GM21367 (cell line): ENCODE measurements around the gene PTPN12.
"Not testable (repeated sequence)": the region's sequence is repeated elsewhere in the genome, so short reads cannot be mapped to it uniquely, and the experiment has no call there.

ENCODE experiments used
- ATAC-seq: cut with Tn5 transposase; IDR thresholded peaks from one replicate; pipeline ENCODE4 v1.9.1; 2021; ENCODE audit not compliant: unreplicated experiment

Gene PTPN12

GRCh38 chr7:77576856-77577255 is 39.8 kb downstream of the PTPN12 start:
- no peak for ATAC-seq

DNA sequence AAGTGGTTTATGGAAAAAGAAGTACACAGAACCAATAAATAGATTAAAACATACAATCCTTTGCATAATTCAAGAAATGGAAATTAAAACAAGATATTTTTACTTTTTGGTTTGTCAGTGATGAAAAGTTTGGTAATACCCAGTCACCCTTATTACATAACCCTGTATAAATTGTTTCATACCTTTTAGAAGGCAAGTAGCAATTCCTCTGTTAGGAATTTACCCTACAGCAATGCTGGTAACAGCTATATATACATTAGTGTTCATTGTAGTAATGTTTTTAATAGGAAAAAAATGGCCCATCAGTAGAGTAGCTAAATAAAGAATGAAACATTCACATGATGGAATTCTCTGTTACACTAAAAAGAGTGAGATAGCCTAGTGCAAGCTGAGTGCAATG is 42.7 kb downstream of the PTPN12 start:
- no peak for ATAC-seq

DNA sequence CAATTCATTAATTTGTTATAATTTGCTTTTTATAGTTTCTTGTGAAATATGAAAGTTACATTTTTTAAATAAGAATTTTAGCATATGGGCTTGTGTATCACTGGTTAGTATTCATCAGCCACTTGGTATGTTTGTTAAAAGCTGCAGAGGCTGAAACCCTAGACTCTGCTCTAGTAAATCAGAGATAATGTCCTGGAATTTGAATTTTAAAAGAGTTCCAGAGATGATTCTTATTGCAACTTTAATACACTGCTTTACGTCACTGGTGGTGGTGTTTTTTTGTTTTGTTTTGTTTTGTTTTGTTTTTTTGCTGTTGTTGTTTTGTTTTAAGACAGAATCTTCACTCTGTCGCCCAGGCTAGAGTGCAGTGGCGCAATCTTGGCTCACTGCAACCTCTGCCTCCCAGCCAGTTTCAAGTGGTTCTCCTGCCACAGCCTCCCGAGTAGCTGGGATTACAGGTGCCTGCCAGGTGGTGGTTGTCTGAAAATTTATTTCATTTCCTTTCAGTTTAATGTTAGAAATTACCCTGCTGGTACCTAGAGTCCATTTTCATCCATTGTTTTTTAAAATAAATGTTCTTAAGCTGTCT is 43.8 kb downstream of the PTPN12 start:
- ATAC-seq, result no peak

DNA sequence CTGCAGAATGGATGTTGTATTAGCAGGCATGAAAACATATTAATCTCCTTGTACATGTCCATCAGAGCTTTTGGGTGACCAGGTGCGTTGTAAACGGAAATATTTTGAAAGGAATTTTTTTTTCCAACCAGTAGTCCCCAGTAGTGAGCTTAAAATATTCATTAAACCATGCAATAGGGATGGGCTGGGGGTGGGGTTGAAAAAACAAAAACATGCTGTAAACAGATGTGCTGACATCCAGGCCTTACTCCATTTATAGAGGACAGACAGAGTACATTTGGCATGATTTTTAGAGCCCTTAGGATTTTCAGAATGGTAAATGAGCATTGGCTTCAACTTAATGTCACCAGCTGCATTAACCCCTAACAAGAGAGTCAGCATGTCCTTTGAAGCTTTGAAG is 50.2 kb downstream of the PTPN12 start:
- ATAC-seq, result no peak

GRCh38 chr7:77600952-77601351 is 63.9 kb downstream of the PTPN12 start:
- no peak for ATAC-seq

DNA sequence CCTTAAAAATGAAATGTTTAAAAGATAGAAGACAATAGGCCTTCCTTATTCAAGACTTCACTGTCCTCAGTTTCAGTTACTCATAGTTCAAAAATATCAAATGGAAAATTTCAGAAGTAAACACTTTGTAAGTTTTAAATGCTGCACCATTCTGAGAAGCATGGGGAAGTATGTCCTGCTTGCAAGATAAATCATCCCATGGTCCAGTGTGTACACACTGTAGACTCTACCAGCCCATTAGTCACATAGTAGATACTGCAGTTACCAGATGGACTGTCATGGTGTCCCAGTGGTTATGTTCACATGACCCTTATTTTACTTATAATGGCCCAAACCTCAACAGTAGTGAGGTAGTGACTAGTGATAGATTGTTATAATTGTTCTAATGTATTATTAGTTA is 69.5 kb downstream of the PTPN12 start:
- no peak for ATAC-seq

DNA sequence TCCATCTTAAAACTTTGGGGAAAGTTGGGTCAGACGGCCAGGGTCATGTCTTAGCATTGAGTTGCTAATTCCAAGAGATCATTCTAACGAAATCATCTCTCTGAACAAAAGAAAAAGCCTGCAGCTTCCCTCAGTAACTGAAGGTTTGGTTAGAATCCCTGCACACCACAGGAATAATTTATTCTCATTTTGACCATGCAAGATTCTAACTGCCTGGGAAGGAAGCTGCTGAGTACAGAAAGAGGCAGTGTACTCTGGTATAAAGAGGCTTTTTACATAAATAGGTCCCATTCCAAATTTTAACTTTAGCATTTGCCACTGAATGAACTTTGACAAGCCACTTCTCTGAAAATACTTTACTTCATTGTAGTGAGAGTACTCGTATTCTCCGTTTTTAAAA is 82.2 kb downstream of the PTPN12 start:
- no peak for ATAC-seq

DNA sequence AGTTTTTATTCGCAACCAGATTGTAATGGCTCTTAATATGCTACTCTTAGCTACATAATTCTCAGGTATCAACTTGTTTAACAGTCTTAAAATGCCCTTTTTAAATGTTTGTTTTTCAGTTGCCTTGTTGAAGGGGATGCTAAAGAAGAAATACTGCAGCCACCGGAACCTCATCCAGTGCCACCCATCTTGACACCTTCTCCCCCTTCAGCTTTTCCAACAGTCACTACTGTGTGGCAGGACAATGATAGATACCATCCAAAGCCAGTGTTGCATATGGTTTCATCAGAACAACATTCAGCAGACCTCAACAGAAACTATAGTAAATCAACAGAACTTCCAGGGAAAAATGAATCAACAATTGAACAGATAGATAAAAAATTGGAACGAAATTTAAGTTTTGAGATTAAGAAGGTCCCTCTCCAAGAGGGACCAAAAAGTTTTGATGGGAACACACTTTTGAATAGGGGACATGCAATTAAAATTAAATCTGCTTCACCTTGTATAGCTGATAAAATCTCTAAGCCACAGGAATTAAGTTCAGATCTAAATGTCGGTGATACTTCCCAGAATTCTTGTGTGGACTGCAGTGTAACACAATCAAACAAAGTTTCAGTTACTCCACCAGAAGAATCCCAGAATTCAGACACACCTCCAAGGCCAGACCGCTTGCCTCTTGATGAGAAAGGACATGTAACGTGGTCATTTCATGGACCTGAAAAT is 89.7 kb downstream of the PTPN12 start:
- ATAC-seq, result no peak

DNA sequence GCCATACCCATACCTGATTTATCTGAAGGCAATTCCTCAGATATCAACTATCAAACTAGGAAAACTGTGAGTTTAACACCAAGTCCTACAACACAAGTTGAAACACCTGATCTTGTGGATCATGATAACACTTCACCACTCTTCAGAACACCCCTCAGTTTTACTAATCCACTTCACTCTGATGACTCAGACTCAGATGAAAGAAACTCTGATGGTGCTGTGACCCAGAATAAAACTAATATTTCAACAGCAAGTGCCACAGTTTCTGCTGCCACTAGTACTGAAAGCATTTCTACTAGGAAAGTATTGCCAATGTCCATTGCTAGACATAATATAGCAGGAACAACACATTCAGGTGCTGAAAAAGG is 90.2 kb downstream of the PTPN12 start:
- ATAC-seq, result no peak

- no peak for ATAC-seq
Measured at GRCh38 chr7:77629797-77630196, 92.7 kb downstream of the PTPN12 start.

GRCh38 chr7:77631820-77632219 is 94.7 kb downstream of the PTPN12 start:
- ATAC-seq, result no peak

DNA sequence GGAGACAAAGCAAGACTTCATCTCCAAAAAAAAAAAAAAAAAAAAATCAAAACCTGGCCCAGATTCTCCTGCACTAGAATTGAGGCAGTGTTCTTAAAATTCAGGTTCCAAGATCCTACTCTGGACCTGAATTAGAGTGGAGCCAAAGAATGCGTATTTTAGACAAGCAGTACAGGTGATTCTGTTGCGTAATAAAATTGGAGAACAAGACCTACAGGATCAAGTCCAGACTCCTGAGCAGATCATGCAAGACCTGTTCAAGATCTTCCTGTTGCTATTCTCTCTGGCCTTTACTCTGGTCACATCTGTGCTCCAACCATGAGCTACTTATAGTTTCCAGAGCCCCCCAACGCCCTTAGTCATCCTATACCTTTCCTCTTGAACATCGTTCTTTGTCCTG is 107.7 kb downstream of the PTPN12 start:
- no peak for ATAC-seq

DNA sequence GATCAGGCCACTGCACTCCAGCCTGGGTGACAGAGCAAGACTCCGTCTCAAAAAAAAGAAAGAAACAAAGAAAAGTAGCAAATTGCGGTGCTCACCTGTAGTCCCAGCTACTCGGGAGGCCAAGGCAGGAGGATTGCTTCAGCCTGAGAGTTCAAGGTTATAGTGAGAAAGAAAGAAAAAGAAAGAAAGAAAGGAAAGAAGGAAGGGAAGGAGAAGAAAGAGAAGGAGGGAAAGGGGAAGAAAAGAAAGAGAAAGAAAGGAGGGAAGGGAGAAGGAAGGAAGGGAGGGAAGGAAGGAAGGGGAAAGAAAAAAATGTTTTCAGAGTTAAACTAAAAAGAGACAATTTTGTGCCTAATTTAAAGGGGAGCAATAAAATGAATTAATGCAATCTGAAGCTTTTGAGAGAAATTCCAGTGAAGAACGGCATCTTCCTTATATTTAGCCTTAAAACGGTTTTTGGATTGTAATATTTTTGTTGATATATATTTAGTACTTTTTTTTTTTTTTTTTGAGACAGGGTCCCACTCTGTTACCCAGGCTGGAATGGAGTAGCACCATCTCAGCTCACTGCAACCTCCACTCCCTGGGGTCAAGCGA is 111.7 kb downstream of the PTPN12 start:
- ATAC-seq, result no peak

DNA sequence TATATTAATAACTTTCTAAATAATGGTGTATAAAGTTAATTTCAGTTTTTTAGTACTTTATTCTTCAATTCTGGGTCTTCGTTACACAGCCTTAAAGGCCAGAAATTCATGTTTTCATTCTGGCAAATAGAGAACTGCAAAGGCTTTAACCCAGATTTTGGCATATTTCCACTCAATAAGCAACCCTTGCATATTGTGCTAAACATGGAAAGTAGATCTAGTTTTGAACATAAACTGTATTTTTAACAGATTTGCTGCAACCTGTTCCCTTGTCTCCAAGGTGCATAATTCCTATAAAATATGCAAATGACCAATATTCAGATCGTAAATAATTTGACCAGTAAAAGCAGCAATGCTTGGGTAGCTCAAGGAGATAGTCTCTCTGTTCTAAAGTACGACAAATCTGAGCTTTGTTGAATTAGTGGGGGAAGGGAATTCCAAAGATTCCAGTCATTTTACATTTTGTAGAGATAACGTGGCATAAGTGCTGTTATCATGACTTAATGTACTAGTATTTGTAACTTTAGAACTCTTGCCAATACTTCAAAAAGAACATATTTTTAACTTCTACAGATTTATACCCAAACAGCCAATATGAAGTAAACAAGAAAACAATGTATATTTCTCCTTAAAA is 112.7 kb downstream of the PTPN12 start:
- no peak for ATAC-seq

DNA sequence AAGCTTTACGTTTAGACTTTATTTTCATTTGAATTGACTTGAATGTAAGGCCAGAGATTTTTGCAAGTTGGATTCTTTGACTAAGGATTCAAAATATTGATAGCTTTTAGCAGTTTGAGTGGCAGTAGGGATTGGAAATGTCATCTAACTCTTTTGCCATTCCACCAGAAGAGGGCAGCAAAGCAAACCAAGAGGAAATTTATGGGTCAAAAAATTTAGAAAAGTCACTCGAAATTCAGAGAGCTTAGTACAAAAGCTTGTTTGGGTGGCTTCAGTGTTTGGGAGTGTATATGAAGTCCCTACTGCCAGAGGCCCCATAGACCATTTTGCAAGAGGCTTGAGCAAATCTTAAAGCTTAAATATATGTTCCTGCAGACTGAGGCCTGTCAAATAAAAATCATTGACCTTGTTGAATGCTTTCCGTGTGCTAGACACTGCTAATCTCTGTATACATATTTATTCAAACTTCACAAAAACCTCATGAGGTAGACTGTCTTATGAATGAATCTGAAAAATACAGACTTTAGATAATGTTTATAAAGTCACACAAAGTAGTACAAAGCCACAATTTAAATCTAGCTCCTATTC is 114.6 kb downstream of the PTPN12 start:
- ATAC-seq, result no peak

DNA sequence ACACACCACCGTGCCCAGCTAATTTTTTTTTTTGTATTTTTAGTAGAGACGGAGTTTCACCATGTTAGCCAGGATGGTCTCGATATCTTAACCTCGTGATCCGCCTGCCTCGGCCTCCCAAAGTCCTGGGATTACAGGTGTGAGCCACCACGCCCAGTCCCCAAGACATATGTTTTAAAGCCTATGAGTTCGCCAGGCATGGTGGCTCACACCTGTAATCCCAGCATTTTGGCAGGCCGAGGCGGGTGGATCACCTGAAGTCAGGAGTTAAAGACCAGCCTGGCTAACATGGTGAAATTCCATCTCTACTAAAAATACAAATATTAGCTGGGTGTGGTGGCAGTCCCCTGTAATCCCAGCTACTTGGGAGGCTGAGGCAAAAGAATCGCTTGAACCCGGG is 115.7 kb downstream of the PTPN12 start:
- not testable (repeated sequence) for ATAC-seq

GRCh38 chr7:77653572-77653971 is 116.5 kb downstream of the PTPN12 start:
- no peak for ATAC-seq

DNA sequence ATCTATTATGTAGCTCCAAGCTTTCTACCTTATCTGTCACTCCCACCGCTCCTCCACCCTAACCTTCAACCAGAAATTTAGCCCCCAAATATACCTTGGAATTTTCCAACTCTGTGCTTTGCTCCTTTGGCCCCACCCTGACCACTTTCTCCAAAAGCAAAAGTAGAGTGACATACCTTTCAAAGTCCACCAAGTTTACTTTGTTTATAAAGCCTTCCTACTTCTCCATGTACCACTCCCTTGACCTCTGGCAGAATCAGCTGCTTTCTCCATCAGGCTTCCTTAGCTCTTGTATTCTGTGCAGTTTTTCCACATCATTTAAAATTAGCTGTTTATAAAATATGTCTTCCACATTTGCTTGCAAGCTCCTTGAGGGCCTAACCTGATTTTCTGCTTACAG is 118.3 kb downstream of the PTPN12 start:
- no peak for ATAC-seq

DNA sequence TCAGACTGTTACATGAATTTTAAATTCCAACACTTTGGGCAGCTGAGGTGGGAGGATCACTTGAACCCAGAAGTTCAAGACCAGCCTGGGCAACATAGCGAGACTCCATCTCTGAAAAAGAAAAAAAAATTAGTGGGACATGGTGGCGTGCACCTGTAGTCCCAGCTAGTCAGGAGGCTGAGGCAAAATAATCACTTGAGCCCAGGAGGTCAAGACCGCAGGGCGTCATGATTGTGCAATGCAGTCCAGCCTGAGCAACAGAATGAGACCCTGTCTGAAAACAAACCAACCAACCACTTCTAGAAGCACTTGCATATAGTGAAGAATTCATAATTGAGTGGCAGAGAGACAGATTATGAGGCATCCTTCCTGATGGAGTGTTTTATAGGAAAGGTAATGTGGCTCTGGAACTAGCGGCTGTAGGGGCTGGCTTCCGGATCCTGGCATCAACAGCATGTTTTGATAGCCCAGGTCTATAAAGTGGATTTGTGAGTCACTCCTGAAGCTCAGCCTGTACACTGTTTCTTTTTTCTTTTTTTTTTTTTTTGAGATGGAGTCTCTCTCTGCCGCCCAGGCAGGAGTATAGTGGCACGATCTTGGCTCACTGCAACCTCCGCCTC is 118.9 kb downstream of the PTPN12 start:
- no peak for ATAC-seq

DNA sequence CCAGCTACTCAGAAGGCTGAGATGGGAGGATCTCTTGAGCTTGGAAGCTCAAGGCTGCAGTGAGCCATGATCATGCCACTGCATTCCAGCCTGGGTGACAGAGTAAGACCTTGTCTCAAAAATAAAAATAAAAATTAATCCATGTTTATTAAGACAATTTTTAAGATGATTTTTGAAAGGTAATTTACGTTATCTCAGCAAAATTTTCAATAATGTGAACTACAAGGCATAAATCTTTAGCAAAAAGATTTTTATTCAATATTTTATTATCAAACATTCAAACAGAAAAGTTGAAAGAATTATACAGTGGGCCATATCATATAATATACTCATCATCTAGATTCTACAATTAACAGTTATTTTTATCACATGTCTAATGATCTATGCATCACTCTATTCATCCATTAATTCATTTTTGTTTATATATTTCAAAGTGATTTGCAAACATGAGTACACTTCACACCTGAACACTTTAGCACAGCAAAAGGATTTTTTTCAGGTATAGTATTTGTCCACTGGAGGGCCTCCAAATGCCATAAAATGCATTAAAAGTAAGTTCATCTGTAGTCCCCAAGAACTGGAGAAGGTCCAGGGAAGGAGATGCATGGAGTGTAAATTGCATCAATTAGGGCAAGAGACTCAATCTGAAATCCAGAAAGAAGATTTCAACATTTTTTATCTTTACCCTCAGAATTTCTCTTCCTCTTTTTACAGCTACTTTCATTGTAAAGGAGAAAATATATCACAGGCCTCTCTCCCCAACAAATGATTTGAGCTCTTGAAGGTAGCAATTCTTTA is 120.5 kb downstream of the PTPN12 start:
- no peak for ATAC-seq

DNA sequence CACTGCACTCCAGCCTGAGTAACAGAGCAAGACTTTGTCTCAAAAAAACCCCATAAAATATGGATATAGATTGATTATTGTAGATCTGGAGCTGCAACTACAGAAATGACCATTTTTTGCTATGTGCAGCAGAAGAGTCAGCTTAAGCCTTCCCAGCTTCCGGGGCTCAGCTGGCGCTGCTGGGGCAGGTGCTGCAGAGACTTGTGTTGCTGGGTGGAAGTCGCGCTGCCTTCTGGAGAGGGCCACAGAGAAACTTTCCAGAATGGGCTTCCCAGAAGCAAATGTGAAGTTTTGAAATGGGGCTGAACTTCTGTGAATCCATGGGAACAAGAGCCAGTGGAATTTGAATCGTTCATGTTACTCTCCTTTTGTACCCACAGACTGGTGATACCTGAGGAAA is 121.8 kb downstream of the PTPN12 start:
- no peak for ATAC-seq
